NCI-H1930 (cell line): Measurements from ENCODE around the gene RAD52.

ENCODE experiments used
- DNase-seq, 2 experiments: peaks; one replicate each; lab custom pipeline; 2025; lab: John Stamatoyannopoulos, UW

The RAD52 gene

DNA sequence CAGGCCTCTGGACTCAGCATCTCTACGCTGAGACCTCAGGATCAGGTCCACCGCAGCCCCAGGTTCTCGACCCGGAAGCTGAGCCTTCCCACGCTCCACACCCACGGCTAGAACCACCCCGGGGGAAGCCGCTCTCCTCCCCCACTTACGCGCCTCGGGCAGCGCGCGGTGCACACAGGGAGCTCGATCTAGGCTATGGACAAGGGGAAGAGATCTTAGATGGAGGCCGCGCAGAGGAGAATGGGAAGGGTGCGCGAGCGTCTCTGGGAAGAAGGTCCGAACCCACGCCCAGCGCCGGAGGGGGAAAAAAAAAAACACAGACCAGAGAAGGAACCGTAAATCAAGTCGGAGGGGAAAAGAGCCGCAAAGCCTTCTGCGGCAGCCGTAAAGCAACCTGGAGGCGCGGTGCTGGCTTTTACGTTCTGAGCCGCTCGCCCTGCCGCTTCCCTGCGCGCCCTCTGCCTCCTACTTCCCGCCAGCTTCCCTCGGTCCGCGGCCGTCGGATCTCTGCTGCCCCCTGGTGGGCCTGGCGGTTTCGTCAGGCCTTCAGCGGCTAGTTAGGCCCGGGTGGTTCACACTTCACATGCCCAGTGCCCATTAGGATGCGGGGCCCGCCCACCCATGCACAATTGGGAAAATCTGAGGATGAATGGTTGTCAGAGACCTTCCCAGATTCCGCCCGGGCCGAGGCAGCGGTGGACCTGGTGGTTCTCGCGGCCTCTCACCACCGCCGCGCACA, at the start of gene RAD52:
Gene RAD52, minus strand, starts transcription at position 242 of the 739 bp plus-strand sequence. CDS start 16,636 bp downstream, outside the sequence.
- peak; percentile 98 to 99 for DNase-seq

DNA sequence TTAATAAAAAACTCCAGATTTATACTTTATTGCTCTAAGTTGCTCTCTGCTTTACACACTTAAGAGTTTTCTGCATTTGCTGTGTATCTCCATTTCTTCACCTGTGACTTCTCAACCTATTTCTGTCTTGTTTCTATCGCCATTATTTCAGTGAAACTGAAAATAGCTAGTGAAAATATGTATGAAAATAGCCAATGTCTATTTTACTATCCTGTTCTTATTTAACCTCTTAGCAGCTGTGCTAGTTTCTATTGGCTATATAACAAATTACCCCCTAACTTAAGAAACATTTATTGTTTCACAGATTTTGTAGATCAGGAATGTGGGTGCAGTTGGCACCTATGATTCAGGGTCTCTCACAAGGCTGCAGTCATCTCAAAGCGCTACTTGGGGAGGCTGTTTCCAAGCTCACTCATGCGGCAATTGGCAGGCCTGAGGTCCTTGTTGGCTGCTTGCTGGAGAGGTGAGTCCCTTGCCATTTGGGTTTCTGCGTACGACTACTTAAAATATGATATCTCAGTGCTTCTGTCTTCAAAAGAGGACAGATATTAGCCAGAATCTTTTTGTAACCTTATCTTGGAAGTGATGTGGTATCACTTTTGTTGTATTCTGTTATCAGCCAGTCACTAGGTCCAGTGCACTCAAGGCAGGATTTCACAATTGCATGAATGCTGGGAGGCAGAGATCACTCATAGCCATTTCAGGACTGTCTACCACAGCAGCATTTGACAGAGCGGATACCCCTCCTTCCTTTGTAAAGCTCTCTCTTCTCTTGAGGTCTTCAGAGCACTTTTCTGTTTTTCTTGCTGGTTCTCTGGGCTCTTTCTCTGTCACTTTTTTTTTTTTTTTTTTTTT, 48.8 kb upstream of the RAD52 start:
- DNase-seq, result no peak

DNA sequence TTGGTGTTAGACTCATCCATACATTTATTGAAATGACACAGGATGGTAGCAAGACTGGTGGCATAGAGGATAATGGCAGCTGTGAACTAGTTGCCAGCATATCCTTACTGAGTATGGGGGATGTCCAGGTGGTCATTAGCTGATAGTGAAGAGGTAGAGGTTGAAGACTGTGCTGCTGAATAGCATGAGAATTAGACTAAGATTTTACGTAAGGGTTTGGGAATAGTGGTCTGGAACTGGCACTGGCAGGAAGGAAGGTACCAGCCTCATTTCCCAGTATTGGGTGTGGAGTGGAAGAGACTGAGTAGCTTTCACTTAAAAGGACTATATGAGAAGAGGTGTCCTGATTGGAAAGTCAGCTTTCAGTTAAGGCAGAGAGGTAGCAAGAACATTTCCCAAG, 48.0 kb upstream of the RAD52 start:
- DNase-seq, result no peak

DNA sequence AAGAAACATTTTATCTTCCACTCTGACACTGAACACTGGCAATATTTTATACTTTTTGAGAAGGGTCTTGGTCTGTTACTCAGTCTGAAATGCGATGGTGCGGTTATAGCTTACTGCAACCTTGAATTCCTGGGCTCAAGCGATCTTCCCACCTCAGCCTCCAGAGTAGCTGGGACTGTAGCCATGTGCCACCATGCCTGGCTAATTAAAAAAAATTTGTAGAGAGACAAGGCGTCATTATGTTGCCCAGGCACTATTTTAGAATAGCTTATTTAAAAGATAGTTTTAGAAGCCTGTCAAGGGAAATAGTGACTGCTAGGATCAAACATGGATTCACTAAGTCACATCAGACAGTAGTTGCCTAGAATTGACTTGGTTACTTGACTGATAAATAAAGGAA, 47.4 kb upstream of the RAD52 start:
- DNase-seq, result no peak

DNA sequence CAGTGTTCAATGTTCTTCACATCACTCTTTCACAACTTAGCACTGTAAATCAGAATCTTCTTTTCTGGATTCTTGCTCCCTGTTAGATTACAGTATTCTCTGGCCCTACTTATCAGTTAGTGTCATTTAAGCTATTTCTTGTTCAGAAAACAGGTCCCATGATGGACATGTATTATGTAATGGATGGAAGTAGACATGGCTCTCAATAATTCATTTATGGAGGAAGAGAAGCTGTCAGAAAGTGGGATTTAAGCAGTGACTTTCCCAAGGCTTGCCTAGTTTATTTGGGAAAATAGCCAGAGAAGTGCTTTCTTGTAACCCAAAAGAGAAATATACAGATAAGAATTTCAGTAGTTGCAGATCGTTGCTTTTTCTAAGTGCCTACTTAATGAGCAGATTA, 43.2 kb upstream of the RAD52 start:
- no peak for DNase-seq

DNA sequence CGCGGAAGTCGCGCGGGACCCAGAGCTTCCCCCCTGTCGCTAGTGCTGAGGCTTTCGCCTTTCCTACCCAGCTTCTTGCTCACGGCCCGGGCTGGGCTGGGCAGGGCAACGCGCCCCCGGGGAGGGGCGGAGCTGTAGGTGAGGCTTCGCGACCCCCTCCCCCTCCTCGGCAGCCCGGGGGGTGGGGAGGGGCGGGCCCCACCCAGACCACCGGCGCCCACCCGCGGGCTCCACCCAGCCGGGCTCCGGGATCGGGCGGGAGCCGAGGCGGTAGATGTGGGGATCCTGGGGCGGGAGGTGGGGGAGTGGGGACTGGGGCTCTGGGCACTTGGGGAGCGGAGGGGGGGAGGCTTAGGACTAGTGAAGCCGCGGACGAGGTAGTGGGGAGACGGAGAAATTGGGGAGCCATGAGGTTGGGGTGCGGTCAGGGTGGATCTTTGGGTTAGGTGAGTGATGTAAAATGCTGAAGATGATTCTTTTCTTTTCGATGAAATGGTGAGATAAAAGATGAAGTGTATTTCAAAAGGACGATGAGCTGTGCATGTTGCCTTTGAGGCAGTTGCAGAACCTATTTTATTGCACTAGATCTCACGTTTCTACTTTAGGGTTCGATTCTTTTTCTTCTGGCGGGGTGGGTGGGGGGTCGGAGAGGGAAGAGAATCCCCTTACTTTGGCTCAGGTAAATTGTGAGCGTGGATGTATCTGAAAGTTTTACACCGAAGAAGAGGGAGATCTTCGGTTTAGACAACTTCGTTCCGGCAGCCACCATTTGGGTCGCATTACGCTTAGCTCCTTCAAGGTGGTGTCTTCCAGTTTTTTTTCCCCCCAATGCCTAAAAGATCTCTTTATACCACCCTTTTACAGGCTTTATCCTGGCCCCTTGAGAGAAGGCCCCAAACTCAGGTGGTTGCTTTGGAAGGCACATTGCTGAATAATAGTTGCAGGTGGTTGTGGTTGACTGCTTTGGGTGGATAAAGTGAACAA, 42.1 kb upstream of the RAD52 start:
- peak; percentile 68 to 82 for DNase-seq

DNA sequence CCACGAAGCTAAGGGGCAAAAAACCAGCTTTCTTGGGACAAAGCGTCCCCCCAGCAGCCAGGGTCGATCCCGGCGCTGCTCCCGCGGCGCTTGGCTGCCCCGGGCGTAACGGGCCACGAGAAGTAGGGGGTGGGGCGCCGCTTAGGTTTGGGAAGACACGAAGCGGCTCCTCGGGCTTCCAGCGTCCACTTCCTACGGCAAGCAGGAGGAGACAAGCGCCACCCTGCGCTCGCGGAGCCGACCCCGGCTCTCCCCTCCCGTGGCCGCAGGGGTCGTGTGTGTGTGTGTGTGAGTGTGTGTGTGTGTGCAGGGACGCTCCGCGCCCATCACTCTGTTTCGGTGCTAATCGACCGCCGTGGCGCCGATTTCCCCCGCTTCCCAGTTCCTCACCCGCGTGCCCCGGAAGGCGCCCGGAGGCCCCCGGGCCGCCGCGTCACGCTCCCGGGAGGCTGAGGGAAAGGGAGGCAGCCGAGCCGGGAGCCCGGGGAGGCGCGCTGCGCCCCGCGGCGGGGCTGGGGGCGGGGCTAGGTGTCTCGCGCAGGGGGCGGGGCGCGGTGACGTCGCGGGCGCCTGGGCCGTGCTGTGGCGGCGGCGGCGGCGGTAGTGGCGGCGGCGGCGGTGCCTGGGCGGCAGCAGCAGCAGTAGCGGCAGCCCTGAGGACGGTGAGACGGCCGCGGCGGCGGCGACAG, 41.3 kb upstream of the RAD52 start, which contains the start of gene ERC1:
Gene ERC1, plus strand, starts transcription at position 563 of the 689 bp plus-strand sequence. CDS start 36,681 bp downstream, outside the sequence.
- DNase-seq, result peak; percentile 94 to 95

DNA sequence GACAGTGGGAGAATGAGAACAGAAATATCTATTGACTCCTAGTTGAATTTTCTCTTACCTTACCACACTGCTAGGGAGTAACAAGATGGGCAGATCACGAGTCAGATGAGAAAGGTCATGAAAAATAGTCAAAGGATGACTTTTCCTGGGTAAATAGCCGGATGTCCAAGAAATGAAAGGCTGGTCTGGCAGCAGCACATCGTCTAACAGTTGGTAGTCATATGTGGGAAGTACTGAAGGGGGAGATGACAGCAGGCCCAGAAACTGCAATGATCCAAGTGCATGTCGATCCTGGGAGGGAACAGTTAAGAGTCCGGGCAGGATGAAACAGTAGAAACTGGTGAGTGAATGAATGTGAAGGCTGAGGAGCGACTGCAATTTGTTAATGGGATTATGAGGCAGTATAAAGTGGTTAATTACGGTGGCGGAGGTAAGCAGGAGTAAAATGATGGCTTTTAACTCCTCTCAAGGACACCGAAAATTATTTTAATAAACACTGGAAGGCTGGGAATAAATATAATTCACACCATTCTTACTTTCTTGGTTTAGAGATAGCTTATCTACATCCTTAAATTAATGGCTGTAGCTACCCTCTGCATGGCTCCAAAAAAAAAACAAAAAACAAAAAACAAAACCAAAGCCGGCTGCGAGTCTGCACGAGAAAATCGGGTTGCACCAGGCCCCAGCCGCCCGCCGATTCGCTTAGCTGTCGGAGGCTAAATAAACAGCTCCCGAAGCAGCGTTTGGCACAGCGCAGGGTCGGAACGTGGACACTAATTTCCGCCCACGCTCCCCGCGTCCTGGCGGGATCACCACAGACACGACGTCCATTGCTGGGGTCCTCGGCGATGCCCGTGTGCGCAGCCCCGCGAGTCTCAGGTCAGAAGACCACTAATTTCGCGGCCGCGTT, 40.5 kb upstream of the RAD52 start:
- peak in 1 of 2 experiments; percentile 59 for DNase-seq

DNA sequence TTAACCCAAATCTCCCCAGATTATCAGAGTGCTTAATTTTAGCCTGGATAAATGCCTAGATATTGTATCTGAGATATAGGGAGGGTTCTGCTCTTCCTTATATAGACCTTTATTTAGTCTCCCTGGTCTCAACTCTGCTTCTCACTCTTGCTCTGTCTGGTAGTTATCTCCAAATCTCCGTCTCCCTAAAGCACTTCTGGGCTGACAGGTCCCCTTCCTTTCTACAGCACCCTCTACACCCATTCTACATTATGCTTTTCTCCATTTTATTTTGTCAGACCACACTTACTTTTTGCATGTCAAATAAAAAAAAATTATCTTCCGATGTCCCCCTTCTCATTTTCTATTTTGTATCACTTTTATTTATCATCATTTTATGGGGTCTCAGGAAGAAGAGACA, 39.6 kb upstream of the RAD52 start:
- no peak for DNase-seq

DNA sequence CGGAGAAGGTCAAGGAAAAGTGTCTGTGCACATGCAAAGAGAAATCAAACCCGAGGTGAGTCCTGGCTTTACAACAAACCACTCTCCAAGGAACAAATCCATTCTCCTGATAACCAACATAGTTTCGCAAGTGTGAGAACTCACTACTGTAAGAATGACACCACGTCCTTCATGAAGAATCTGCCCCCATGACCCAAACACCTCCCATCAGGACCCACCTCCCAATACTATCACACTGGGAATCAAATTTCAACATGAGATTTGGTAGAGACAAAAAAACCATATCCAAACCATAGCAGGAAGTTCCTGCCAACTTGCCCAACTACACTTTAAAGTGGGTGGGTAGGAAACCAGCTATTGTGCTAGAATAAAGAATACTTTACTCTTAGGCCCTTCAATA, 39.2 kb upstream of the RAD52 start:
- no peak for DNase-seq

DNA sequence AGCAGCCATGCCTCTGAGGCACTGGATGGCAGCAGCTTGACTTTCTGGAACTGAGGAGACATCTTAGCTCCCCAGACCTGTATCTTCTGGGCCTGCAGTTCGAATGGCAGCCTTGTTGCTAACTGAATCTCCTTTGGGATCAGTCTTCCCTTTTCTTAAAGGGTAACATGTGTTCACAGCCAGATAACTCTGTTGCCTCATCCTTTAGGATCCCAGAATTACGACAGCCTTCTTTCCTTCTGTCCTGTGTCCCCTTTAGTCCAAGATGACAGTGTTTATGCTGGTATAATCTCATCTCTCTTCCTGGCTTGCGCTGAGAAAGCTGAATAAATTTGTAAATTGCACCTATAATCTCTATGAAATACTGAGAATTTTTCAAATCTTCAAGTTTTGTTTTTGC, 32.5 kb upstream of the RAD52 start:
- no peak for DNase-seq

DNA sequence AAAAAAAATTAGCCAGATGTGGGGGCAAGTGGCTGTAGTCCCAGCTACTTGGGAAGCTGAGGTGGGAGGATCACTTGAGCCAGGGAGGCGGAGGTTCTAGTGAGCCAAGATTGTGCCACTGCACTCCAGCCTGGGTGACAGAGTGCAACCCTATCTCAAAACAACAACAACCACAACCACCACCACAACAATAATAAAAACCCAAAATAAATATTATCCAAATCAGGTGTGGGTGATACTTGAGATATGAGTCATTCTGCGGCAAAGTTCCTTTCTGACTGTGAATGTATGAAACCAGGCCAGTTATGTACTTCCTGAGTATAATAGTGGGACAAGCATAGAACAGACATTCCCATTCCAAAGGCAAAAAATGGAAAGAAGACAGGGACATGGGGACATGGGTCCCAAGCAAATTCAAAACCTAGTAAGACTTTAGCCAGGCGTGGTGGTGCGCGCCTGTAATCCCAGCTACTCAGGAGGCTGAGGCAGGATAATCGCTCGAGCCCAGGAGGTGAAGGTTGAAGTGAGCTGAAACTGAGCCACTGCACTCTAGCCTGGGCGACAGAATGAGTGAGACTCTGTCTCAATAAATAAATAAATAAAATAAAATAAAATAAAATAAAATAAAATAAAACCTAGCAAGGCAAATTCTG, 31.8 kb upstream of the RAD52 start:
- no peak for DNase-seq

DNA sequence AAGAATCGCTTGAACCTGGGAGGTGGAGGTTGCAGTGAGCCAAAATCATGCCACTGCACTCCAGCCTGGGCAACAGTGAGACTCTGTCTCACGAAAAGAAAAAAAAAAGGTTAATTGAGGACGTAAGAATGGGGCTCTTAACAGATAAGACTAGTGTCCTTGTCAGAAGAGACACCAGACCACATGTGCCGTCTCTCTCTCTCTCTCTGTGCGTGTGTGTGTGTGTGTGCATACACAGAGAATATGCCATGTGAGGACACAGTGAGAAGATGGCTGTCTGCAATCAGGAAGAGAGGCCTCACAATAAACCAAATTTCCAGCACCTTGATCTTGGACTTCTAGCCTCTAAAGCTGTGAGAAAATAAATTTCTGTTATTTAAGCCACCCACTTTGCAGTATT, 29.9 kb upstream of the RAD52 start:
- no peak for DNase-seq

DNA sequence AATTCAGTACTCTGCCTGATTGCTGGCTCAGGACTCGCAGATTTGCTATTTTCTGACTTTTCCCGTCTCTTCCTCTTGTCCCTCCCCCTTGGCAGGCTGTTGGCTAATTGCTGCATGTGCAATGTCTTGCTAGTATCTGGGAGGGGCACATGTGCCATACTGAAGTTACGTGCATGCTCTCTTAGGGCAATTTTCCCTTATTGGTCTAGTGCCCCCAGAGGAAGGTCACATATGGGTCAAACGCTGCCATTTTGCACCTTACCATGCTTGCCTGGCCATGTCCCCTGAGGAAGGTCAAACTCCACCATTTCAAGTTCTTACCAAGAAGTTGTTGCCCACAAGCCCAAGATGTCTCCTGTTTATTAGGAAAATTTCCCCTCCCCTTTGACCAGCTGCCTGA, 27.7 kb upstream of the RAD52 start:
- DNase-seq, result no peak

DNA sequence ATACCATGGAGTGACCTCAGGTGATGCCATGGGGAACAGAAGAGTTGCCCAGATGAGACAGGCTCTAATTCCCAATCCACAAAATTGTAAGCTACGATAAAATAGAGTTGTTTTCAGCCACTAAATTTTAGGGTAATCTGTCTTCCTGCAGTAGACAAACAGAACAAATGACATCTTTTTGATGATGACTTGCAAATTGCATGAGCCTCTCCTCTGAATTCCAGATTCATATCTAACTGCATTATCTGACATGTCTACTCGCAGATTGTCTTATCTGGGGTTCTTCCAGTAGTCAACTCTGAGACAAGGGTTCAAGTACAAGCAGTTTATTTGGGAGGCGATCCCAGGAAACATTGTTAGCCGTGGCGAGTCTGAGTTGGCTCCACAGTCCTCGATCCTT, 27.1 kb upstream of the RAD52 start:
- no peak for DNase-seq

DNA sequence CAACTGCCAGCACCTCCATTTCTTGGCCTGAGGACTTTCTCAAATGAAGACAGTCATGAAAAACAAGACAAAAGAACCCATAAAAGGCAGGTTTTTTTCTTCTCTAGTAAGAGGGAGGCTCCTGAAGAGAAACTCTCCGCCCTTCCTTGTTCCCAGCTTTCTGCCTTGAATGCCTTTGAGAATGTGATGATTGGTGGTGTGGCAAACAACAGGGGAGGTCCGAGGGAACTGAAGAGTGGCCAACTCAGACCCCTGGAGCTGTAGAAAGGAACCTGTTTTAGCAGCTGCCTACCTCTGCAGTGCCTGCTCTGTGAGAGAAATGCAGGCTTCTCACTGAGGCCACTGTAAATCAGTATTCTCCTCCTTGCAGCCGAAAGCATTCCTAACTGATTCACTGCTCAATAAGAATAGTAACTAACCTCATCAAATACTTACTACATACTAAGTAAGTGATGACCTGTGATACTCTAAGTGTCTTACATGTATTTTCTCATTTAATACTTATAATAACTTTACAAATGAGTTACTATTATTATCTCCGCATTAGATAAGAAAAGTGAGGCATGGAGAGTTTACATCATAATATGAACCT, 24.9 kb upstream of the RAD52 start:
- DNase-seq, result no peak

DNA sequence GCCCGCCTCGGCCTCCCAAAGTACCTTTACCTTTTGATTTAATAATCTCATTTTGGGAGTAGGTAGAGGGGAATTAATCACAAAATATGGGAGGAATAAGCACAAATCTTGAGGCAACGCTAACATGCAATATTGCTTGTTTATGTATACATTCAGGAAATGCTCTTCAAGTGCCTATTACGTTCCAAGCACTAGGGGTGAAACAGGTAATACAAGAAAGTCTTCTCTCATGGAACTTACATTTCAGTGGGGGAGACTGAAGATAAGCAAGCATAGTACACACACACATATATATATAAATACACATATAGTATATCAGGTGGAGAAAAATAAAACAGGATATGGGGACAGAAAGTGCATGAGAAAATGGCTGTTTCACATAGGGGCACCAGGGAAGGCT, 22.5 kb upstream of the RAD52 start:
- DNase-seq, result no peak

DNA sequence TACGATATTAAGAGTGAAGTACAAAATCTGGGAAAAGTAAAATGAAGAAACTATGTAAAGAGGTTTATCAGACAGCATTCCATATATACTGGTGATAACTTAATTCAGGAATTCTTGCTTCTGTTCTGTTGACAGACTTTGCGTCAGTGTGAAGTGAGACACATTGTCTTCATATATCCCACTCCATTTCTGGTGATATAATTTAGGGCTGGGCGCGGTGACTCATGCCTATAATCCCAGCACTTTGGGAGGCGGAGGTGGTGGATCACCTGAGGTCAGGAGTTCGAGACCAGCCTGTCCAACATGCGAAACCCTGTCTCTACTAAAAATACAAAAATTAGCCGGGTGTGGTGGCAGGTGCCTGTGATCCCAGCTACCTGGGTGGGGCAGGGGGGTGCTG, 20.3 kb upstream of the RAD52 start:
- no peak for DNase-seq

DNA sequence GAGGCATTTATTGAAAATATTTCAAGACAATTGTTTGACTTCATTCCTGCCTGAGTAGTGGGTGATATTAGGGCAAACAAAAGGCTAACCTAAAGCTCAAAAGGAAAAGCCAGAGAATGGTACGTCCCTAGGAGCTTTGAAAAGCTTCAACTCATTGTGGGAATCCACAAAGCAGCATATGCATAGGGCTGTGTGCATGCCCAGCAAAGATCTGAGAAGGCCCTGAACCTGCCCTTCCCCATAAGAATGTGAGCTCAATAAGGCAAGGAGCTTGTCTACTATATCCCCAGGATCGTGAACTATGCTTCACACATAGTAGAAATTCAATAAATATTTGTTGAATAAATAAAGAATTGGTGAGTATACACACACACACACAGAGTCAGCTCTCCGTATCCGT, 19.1 kb upstream of the RAD52 start:
- no peak for DNase-seq
